GM19025 (cell line): Measurements from ENCODE around the gene HSD3B1.
"Not testable (repeated sequence)": the region's sequence is repeated elsewhere in the genome, so short reads cannot be mapped to it uniquely, and the experiment has no call there.

Experiments
- ATAC-seq: cut with Tn5 transposase; IDR thresholded peaks from one replicate; pipeline ENCODE4 v1.9.1; 2021; ENCODE audit warnings: mild to moderate bottlenecking, low read depth, moderate library complexity; ENCODE audit not compliant: unreplicated experiment

Gene HSD3B1

DNA sequence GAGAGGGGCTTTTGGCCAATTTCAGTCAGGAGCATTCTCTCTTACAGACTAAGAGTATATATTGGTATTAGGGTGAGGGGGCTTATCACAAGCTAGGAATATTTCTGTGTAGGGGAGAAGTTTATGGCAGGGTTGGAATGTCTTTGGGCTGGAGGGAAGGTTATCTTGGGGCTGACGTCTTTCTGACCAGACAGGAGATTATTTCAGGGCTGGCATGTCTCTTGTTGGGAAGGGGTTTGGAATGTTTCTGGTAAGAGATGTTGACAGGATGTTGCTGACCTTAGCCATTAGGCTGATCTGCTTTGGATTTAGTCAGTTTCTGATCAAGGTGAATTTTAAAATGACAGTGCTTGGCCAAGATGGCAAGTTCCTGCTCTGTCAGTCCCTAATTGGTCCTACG, 17.8 kb upstream of the HSD3B1 start:
- no peak for ATAC-seq

DNA sequence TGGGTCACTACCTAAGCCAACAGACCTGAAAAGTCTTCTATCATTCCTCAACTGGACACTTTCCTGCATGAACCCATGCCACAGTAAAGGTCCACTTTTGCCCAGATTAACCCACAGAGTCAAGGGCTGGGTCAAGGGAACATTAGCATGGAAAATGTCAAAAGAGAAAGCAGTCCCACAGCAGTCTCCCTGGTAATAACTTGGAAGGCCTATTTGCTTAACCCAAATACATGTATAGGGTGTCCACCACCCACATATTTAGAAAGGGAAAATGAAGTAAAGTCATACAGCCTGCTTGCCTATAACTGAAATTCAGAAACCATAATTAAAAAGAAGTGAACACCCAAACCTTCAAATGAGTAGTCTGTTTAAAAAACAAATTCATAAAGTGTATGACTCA, 16.1 kb upstream of the HSD3B1 start:
- ATAC-seq: no peak

DNA sequence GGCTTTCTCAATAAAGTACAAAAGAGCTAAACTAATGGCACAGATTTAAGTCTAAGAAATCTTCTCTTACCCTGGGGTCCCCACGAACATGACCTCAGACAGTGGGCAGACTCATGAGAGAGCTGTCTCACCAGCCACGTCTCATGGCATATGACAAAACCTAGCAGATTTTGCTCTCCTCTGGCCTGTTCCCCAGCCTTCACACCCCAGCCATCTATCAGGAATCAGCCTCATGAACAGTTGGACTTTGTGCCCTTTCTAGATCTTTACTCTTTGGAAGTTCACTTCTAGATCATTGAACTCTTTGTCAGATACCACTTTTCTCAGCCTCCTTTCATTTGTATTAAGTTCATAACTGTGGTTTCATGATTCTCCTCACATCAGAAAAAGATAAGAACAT, 14.2 kb upstream of the HSD3B1 start:
- ATAC-seq: no peak

- no peak for ATAC-seq
These were observed 2.2 kb upstream of the HSD3B1 start for GRCh38 chr1:119504831-119505230.

GRCh38 chr1:119510046-119510445, 3.0 kb downstream of the HSD3B1 start:
- no peak for ATAC-seq

- no peak for ATAC-seq
These were observed 8.2 kb downstream of the HSD3B1 start for GRCh38 chr1:119515221-119515620.

DNA sequence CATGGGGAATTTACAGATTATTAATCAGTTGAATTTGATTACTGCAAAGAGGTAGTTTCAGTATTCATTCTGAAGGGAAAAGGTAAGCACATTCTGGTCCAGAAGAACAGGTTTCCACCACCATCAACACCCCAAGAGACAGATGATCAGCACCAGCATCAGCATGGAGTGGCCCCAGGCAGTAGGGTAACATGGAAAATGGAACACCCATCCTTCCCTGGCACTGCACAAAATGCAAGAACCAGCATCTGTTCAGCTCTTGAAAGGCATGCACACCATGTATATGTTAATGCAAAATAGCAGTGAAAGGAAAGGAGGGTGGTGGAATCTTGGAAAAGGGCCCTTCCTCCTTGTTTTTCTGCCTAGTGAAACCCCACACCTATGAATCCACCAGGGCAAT, 9.2 kb downstream of the HSD3B1 start:
- ATAC-seq: no peak

DNA sequence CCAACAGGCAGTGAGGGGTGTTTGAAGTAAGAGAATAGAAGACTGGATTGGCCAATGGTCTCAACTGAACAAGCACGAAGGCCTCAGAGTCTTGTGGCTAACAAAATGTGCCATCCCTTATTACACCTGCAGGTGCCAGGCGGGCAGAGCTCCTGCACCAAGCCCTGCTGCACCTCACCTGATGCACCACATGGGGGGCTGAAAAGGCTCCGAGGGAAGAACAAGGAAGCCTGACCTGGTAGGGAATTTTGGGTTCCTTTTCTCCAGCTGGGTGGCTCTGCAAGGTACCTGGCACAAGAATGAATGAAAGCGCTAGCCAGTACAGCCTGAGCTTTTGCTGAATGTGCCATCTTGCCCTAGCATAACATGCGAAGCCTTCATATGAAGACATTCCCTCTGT, 9.7 kb downstream of the HSD3B1 start:
- ATAC-seq: no peak

DNA sequence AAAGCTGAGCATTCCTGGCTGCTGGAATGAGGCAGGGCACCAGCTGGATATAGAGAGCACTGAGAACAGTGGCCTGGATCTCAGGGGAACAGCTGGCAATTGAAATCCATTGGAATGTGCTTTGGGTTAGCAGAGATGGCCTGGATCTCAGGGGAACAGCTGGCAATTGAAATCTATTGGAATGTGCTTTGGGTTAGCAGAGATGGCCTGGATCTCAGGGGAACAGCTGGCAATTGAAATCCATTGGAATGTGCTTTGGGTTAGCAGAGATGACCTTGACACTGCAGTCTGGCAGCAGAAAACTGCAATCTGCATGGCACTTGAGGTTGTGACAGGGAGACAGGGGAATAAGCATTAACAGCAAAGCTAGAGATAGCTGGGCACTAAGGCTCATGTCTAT, 10.7 kb downstream of the HSD3B1 start:
- ATAC-seq: not testable (repeated sequence)

GRCh38 chr1:119531606-119532323, 24.8 kb downstream of the HSD3B1 start:
- no peak for ATAC-seq

DNA sequence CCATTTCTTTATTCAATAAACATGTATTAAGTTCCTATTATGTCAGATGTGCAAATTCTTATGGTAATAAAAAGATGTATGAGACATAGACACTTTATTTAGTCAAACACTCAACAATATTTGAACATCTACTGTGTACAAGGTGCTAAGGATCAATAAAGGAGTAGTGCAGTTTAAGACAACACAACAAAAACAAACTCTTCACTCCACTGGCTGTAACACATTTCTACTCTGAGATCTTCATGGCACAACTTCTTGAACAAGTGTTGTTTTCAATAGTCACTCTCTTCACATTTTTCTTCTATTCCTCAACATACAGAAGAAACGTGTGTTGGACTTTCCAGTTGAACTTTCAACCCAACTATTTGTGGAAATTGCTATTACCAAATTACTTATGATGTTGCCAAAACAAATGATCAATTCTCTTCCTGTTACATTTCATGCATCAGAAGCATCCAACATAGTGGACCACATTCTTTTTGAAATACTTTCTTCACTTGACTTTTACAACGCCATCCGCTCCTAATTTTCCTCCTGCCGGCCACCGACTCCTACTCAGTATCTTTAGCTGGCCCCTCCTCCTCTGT, 25.4 kb downstream of the HSD3B1 start:
- ATAC-seq: no peak

- ATAC-seq: no peak
These were observed 28.4 kb downstream of the HSD3B1 start for GRCh38 chr1:119535381-119535780.

GRCh38 chr1:119537966-119538365, 31.0 kb downstream of the HSD3B1 start:
- no peak for ATAC-seq

GRCh38 chr1:119539636-119540035, 32.6 kb downstream of the HSD3B1 start:
- no peak for ATAC-seq

DNA sequence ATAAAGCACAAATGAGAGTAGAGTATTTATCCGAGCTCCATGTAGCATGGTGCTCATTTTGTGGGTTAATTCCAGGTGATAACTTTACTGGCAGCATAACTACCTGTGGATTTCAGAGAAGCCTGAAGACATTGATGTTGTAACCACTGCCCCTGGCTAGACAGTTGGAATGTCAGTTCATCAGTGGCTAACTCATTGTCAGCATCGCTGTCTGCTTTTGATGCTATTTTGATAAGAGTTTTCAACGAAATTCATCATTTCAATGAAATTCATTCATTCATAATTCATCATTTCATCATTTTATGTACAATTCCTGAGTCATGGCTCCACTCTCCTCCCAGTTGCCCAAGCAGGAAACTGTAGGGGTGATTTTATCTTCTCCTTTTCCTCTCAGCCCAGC, 34.4 kb downstream of the HSD3B1 start:
- no peak for ATAC-seq

- ATAC-seq: no peak
These were observed 35.5 kb downstream of the HSD3B1 start for GRCh38 chr1:119542492-119542946.

DNA sequence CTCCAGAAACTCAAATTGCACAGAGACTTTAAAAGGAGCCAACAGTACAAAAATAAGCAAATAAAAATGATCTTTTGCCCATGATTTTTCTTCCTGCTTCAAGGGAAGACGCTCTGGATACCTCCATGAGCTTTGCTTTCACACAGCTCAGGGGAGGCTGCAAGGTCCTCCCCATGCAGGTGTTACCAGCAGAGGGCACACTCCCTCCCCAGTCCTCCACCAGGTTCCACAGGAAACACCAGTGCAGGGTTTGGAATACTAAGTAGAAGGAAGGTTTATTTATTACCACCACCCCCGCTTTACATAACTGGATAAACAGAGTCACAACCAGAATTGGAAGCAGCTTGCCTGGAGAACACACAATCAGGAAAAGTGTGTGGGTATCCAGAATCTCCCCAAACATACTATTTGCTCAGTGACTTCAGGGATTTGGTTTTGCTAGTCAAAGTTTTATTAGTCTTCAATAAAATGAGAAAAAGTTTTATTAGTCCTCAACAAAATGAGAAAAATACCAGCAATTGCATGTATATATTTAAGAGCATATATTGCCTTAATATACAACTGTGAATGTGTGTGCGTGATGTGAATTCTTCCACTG, 37.3 kb downstream of the HSD3B1 start:
- no peak for ATAC-seq

GRCh38 chr1:119546641-119547040, 39.6 kb downstream of the HSD3B1 start:
- no peak for ATAC-seq

GRCh38 chr1:119547306-119547705, 40.3 kb downstream of the HSD3B1 start:
- ATAC-seq: no peak

DNA sequence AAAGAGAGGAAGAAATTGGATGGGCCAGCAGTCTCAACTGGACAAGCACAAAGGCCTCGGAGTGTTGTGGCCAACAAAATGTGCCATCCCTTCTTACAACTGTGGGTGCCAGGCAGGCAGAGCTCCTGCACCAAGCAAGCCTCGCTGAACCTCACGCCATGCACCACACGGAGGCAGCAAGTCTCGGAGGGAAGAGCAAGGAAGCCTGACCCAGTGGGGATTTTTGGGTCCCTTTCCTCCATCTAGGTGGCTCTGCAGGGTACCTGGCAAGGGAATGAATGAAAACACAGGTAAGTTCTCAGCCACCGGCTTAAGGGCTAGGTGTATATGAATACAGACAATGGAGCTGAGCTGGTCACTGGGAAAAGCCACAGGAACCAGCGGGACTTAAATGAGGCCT, 40.8 kb downstream of the HSD3B1 start:
- ATAC-seq: no peak

DNA sequence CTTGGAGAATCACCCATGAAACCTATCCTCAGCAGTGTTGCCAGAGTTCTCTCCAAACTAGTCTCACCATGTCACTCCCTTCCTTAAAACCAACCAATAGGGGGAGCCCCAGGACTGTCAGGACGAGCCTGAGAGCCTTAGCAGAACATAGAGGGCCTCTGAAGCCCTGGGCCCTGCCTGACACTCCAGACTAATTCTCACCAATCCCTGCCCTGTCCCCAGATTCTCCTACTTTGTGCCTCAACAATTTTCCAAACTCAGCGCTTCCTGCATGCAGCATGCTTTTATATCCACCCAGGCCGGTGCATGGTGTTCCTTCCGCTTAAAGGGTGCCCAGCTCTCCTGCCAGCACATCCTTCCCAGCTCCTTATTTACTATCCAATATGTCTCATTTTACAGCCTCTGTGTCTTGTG, 42.7 kb downstream of the HSD3B1 start:
- no peak for ATAC-seq

DNA sequence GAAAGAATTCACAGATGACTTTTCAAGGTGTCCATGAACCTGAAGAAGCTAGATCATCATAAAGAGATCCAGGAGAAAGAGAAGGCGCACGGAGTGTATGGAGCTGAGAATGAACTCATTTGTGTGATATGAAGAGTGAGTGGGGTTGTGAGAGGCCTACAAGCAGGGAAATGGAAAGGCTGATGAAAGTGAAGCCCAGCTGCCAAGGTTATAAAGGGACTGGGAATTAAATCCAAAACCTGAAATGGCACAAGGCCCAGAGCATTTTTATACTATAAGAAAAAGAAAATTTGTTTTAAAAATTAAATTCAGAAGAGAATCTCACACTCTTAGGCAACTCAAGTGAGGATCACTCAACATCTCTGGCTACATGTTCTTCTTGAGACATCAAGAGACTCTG, 43.4 kb downstream of the HSD3B1 start:
- no peak for ATAC-seq
